SK-N-SH (cell line): Measurements from ENCODE around the gene INTS11.

Source experiments
- CTCF ChIP-seq: fragments of 200-600 bp; sonication (generic); IDR thresholded peaks from 2 replicates; pipeline ENCODE4 v1.6.1; 2017; ENCODE audit warnings: antibody characterized with exemption, mild to moderate bottlenecking, moderate library complexity
- FOXM1 ChIP-seq: IDR thresholded peaks from 2 replicates; pipeline ENCODE4 v1.4.0; 2012; ENCODE audit warnings: low read depth, mild to moderate bottlenecking
- GABPA ChIP-seq: IDR thresholded peaks from 2 replicates; pipeline ENCODE4 v1.4.0; 2012; ENCODE audit warnings: low read depth, mild to moderate bottlenecking
- JUND ChIP-seq: IDR thresholded peaks from 2 replicates; pipeline ENCODE4 v1.4.0; 2012
- MAX ChIP-seq: IDR thresholded peaks from 2 replicates; pipeline ENCODE4 v1.4.0; 2012; ENCODE audit warnings: low read depth
- POLR2AphosphoS5 ChIP-seq: IDR thresholded peaks from 2 replicates; pipeline ENCODE4 v1.6.1; 2012; ENCODE audit warnings: low read depth, low read length
- REST ChIP-seq: IDR thresholded peaks from 2 replicates; pipeline ENCODE4 v1.6.1; 2012; ENCODE audit warnings: mild to moderate bottlenecking, low read depth, low read length, moderate library complexity
- RFX5 ChIP-seq: IDR thresholded peaks from 2 replicates; pipeline ENCODE4 v1.6.1; 2012; ENCODE audit warnings: mild to moderate bottlenecking, improper control_type of control experiment, low read length
- SIN3A ChIP-seq: IDR thresholded peaks from 2 replicates; pipeline ENCODE4 v1.6.1; 2012; ENCODE audit warnings: low read depth, mild to moderate bottlenecking, low read length, moderate library complexity, borderline replicate concordance
- SMC3 ChIP-seq: IDR thresholded peaks from 2 replicates; pipeline ENCODE4 v1.6.1; 2012; ENCODE audit warnings: low read depth, low read length, improper control_type of control experiment
- TEAD4 ChIP-seq: IDR thresholded peaks from 2 replicates; pipeline ENCODE4 v1.4.0; 2012; ENCODE audit warnings: mild to moderate bottlenecking, borderline replicate concordance; ENCODE audit not compliant: insufficient read depth
- USF1 ChIP-seq: IDR thresholded peaks from 2 replicates; pipeline ENCODE4 v1.4.0; 2012; ENCODE audit warnings: low read depth, borderline replicate concordance
- USF2 ChIP-seq: fragments of 150-350 bp; IDR thresholded peaks from 2 replicates; pipeline ENCODE4 v1.6.1; 2017; ENCODE audit warnings: antibody characterized with exemption, low read length, low read depth, borderline replicate concordance
- YY1 ChIP-seq: IDR thresholded peaks from 2 replicates; pipeline ENCODE4 v1.4.0; 2012; ENCODE audit warnings: low read depth, mild to moderate bottlenecking

GRCh38 chr1:1343811-1344421 is 19.5 kb upstream of the INTS11 start:
- TF ChIP-seq CTCF (no peak), SIN3A (no peak), GABPA (no peak), SMC3 (no peak), YY1 (no peak), RFX5 (no peak), REST (no peak), JUND (no peak), USF2 (no peak), TEAD4 (no peak), FOXM1 (no peak), POLR2AphosphoS5 (no peak), MAX (no peak), USF1 (no peak)
